ENCODE measurements around the gene DAP.

DNA sequence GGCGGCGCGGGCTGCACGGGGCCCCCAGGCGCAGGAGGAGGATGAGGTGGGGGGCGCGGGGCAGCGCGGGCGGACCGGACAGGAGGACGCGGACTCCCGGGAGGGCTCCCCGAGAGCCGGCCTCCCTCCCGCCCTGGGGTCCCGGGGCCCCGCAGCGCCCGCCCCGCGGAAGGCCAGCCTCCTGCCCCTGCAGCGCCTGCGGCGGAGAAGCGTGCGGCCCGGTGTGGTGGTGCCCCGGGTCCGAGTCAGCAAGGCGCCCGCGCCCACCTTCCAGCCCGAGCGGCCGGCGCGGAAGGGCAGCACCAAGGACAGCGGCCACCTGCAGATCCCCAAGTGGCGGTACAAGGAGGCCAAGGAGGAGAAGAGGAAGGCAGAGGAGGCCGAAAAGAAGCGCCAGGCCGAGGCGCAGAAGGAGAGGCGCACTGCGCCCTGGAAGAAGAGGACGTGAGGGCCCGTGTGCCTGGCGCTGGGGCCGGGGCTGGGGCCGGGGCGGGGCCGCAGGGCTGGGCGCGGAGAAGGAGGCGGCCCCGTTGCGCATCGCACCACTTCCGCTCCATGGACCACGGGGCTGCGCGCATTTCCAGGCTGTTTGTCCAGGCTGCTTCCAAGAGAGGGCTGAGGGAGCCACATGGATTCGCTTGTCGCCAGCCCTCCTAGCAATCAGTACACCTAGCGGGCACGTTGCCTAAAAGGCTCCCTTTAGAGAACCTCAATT, 111.2 kb downstream of the DAP start:
- TF ChIP-seq, protein P1, sequence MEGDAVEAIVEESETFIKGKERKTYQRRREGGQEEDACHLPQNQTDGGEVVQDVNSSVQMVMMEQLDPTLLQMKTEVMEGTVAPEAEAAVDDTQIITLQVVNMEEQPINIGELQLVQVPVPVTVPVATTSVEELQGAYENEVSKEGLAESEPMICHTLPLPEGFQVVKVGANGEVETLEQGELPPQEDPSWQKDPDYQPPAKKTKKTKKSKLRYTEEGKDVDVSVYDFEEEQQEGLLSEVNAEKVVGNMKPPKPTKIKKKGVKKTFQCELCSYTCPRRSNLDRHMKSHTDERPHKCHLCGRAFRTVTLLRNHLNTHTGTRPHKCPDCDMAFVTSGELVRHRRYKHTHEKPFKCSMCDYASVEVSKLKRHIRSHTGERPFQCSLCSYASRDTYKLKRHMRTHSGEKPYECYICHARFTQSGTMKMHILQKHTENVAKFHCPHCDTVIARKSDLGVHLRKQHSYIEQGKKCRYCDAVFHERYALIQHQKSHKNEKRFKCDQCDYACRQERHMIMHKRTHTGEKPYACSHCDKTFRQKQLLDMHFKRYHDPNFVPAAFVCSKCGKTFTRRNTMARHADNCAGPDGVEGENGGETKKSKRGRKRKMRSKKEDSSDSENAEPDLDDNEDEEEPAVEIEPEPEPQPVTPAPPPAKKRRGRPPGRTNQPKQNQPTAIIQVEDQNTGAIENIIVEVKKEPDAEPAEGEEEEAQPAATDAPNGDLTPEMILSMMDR (IDR thresholded peaks at IDR 0.05): no peak
- no peak for TF ChIP-seq EP300 (IDR thresholded peaks at IDR 0.05)
- no peak for TF ChIP-seq POLR2A (IDR thresholded peaks at IDR 0.05)
